ENCODE data around the gene SCARB2.

SCARB2 gene

DNA sequence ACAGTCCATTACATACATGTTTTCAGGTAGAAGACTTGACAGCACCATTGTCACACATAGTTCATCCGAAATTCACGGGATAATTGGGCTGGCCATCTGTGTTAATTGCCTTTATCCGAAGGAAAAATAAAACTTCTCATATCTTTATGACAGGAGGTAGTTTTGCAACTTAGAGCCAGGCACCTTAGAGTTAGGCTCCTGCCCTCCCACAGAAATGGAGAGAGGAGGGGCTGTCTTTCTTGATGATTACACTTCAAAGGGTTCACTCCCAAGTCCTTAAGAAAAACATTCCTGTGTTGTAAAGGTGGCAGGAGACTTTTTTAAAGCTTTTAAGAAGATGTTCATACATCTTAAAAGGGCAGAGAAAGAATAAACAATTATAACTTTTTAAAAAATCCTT, 10.5 kb upstream of the SCARB2 start:
- Histone ChIP-seq H3K36me3 (ENCODE audit: control insufficient read depth, insufficient read depth, low read length) (no peaks in the 10 kb centered on the region), H3K27me3 (ENCODE audit: control insufficient read depth, insufficient read depth, low read length) (no peaks in the 10 kb centered on the region), H3K9me3 (ENCODE audit: control insufficient read depth, insufficient read depth, low read length) (peaks cover under 1% of the 10 kb centered on the region), H3K4me3 (ENCODE audit: low read depth, low read length) (no peak overlapping the region), H3K4me1 (ENCODE audit: control insufficient read depth, insufficient read depth, low read length) (no peaks in the 10 kb centered on the region), H3K9ac (ENCODE audit: low read depth, low read length) (no peak overlapping the region)

DNA sequence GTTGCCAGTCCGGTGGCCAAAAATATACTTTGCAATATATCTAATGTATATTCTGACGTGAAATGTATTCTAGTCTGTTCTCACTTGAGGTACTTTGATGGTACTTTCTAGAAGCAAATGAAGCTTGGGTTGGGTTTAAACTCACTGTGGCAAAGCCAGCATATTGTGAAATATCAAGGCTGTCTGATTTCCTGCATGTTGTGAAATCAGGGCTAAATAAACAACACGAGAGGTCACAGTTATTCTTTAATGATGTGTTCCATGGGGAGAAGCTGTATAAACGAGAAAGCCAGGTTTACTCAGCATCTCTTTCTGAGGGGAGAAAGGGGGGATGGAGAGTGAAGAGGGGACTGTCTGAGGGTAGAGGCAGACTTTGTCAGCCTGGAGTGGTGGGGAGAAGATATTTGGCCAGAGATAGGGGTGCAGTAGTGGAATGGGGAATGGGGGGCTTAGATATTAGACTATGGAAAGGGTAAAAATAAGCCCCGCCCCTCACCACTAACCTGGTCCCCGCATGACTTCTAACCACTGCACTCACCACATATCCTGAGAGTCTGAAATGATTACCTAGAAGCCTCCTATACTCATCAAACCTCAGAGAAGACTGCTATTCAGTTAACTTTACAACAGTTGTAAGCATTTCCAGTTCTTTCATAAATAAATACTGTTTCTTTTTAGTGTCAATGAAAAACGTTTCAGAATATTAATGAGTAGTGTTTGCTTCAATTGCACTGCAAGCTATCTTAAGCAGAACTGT, 5.9 kb upstream of the SCARB2 start:
- no peak overlapping the region for H3K4me3 ChIP-seq (ENCODE audit: low read depth, low read length)
- H3K36me3 ChIP-seq (ENCODE audit: control insufficient read depth, insufficient read depth, low read length) = no peaks in the 10 kb centered on the region
- H3K9ac ChIP-seq (ENCODE audit: low read depth, low read length) = no peak overlapping the region
- no peaks in the 10 kb centered on the region for H3K9me3 ChIP-seq (ENCODE audit: control insufficient read depth, insufficient read depth, low read length)
- peaks cover 5% of the 10 kb centered on the region for H3K4me1 ChIP-seq (ENCODE audit: control insufficient read depth, insufficient read depth, low read length)
- H3K27me3 ChIP-seq (ENCODE audit: control insufficient read depth, insufficient read depth, low read length) = peaks cover 2% of the 10 kb centered on the region

DNA sequence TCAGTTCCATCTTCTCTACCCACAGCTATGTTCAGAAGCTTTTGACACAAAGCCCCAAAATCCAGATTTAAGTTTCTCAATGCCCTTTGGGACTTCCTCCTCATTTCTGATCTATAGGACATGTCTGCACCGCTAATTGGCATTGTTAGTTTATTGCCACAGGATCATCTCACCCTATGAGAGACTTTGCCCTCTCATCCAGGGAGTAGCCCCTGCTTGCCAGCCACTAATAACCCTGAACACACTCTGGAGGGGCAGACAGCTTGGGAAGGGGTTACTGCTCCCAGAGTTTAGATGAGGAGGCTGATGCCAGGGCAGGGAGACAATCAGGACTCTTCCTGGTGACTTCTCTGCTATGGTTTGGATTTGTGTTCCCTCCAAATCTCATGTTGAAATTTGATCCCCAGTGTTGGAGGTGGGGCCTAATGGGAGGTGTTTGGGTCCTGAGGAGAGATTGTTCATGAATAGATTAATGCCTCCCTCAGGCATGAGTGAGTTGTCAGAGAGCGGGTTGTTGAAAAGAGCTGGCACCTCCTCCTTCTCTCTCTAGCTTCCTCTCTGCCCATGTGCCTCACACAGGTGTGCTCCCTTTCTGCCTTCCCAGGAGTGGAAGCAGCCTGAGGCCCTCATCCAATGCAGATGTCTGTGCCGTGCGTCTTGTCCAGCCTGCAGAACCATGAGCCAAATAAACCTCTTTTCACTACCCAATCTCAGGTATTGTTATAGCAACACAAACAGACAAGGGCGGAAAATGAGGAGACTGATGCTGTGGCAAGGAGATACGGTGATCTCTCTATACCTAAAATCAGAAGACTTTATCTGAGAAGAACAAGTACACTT, 3.6 kb upstream of the SCARB2 start:
- no peak overlapping the region for H3K4me3 ChIP-seq (ENCODE audit: low read depth, low read length)
- peaks cover 13% of the 10 kb centered on the region for H3K4me1 ChIP-seq (ENCODE audit: control insufficient read depth, insufficient read depth, low read length)
- H3K36me3 ChIP-seq (ENCODE audit: control insufficient read depth, insufficient read depth, low read length) = no peaks in the 10 kb centered on the region
- peaks cover 2% of the 10 kb centered on the region for H3K27me3 ChIP-seq (ENCODE audit: control insufficient read depth, insufficient read depth, low read length)
- H3K9me3 ChIP-seq (ENCODE audit: control insufficient read depth, insufficient read depth, low read length) = no peaks in the 10 kb centered on the region
- H3K9ac ChIP-seq (ENCODE audit: low read depth, low read length) = no peak overlapping the region

DNA sequence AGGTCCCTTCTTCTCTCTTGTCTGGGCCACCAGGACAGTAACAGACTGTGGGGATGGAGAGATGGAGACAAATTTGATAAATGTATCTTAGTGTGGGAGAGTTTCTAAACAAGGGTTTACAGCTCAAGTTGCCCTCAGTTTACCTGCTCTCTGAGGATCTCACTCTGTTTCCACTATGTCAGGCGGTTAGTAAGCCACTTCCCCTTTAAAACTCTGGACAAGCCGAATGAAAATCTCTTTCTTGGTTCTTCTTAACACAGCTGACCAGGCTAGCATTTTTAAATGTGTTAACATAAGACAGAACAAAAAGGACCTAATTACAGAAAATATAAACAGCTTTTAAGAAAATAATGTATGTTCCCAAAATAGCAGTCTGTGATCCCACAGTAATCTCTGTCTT, 2.9 kb upstream of the SCARB2 start:
- Histone ChIP-seq H3K4me3 (ENCODE audit: low read depth, low read length) (no peak overlapping the region), H3K36me3 (ENCODE audit: control insufficient read depth, insufficient read depth, low read length) (no peaks in the 10 kb centered on the region), H3K27me3 (ENCODE audit: control insufficient read depth, insufficient read depth, low read length) (peaks cover 2% of the 10 kb centered on the region), H3K9ac (ENCODE audit: low read depth, low read length) (no peak overlapping the region), H3K9me3 (ENCODE audit: control insufficient read depth, insufficient read depth, low read length) (no peaks in the 10 kb centered on the region), H3K4me1 (ENCODE audit: control insufficient read depth, insufficient read depth, low read length) (peaks cover 13% of the 10 kb centered on the region)

DNA sequence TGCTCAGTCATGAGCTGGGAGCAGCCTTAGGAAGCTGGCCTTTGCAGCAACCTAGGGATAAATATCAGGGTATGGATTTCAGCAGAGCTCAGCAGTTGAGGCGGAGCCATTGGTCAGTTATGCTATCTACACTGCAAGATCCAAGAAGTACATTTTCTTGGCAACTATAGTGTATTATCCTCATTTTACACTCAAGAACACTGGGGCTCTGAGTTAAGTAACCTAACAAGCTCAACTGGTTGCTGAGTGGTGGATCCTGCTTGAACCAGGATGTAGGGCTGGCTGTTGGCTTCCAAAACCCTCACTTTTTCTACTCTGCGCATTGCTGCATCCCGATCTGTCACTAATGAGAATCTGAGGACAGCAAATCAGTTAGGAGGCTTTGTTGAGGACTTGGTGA, 1.5 kb upstream of the SCARB2 start:
- no peaks in the 10 kb centered on the region for H3K9me3 ChIP-seq (ENCODE audit: control insufficient read depth, insufficient read depth, low read length)
- peaks cover 13% of the 10 kb centered on the region for H3K4me1 ChIP-seq (ENCODE audit: control insufficient read depth, insufficient read depth, low read length)
- H3K9ac ChIP-seq (ENCODE audit: low read depth, low read length) = no peak overlapping the region
- no peaks in the 10 kb centered on the region for H3K36me3 ChIP-seq (ENCODE audit: control insufficient read depth, insufficient read depth, low read length)
- H3K27me3 ChIP-seq (ENCODE audit: control insufficient read depth, insufficient read depth, low read length) = peaks cover 2% of the 10 kb centered on the region
- H3K4me3 ChIP-seq (ENCODE audit: low read depth, low read length) = no peak overlapping the region

DNA sequence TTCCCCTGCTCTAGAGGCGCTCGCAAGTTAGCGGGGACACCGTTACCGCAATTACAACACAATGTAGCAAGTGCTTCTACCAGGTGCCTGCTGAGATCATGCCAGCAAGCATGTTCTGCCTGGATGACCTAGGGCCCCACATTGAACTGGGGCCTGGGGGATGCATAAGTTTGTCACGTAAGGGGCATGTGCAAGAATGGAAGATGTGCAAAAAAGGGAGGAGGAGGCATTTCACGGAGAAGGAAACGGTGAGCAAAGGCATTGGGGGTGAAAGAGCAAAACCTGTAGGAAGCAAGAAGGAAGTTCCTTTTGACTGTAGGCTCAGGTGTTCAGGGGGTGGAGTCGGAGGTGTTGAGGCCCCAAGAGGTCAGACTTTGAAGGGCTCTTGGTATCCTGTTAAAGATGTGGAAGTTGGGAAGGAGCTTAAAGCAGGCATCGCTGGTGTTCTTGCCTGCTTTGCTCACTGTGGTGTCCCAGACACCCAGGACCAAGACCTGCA, 602 bp upstream of the SCARB2 start:
- Histone ChIP-seq H3K4me3 (ENCODE audit: low read depth, low read length) (peak overlapping the region; percentile 77), H3K36me3 (ENCODE audit: control insufficient read depth, insufficient read depth, low read length) (no peaks in the 10 kb centered on the region), H3K27me3 (ENCODE audit: control insufficient read depth, insufficient read depth, low read length) (peaks cover 2% of the 10 kb centered on the region), H3K9ac (ENCODE audit: low read depth, low read length) (peak overlapping the region; percentile 88), H3K9me3 (ENCODE audit: control insufficient read depth, insufficient read depth, low read length) (no peaks in the 10 kb centered on the region), H3K4me1 (ENCODE audit: control insufficient read depth, insufficient read depth, low read length) (peaks cover 13% of the 10 kb centered on the region)

DNA sequence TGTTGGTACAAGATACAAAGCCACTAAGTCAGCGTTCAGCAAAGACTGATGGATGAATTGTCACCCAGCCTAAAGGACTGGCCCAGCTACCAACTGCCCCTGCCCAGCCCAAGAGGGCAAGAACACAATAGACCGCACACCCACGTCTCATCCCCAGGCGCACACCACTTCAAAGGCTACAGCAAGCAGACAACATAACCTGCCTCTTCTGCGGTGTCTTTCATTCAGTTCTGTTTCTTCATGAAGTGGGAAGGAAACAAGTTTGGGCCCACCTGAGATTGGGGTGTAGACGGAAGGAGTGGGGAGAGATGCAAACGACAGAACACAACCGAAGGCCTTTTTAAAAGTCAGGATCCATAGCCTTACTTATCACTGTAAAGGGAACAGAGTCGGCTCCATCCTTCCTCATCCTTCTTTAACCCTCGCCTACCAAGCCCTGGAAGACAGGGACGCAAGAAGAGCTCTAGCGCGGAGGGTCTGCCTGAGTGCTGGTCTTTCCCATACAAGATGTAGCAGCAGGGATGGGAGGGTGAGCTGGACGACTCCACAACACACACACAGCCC, 691 bp downstream of the SCARB2 start:
- H3K9ac ChIP-seq (ENCODE audit: low read depth, low read length) = peak overlapping the region; percentile 57
- peaks cover 2% of the 10 kb centered on the region for H3K27me3 ChIP-seq (ENCODE audit: control insufficient read depth, insufficient read depth, low read length)
- H3K4me1 ChIP-seq (ENCODE audit: control insufficient read depth, insufficient read depth, low read length) = peaks cover 16% of the 10 kb centered on the region
- no peaks in the 10 kb centered on the region for H3K9me3 ChIP-seq (ENCODE audit: control insufficient read depth, insufficient read depth, low read length)
- H3K36me3 ChIP-seq (ENCODE audit: control insufficient read depth, insufficient read depth, low read length) = no peaks in the 10 kb centered on the region
- H3K4me3 ChIP-seq (ENCODE audit: low read depth, low read length) = peak overlapping the region; percentile 77

DNA sequence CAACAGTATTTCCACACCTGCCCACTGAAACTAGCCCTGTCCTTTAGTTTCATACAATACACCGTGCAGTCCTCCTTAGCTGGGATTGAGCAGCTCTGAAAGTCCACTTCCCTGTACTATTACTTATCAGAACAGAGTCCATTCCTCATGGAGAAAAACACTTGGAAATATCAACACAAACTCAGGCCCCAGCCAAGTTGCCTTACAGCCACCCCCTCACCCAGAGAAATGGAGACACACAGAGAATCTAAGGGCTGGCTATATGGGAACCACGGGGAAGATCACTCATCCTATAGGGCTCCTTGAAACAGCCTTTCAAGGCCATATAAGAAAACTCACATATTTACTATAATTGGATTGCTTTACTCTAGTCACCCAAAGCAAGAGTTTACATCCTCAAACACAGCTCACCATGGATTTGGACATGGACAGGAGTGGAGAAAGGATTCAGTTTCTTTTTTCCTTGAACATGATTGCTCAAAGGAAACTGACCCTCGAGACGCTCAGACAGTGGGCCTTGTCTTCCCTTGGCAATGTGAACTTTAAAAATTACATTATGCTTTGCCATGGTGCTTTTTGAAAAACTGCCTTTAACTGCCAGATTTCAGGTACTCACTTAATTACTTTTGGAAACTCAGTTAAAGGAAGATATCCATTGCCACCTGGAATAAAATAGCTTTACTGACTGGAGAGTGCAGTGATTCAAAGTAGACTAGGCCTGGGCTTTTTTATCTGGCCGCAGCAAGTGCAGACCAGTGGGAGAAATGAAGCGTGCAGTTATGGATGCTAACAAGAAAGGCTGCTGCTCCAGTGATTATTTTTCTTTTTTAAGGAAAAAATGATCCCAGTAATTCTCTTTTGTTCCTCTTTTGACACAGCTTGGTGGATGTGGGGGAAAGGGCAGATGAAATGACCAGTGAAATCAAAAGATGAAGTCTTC, 1.6 kb downstream of the SCARB2 start:
- Histone ChIP-seq H3K4me3 (ENCODE audit: low read depth, low read length) (peak overlapping the region; percentile 77), H3K4me1 (ENCODE audit: control insufficient read depth, insufficient read depth, low read length) (peaks cover 16% of the 10 kb centered on the region)

DNA sequence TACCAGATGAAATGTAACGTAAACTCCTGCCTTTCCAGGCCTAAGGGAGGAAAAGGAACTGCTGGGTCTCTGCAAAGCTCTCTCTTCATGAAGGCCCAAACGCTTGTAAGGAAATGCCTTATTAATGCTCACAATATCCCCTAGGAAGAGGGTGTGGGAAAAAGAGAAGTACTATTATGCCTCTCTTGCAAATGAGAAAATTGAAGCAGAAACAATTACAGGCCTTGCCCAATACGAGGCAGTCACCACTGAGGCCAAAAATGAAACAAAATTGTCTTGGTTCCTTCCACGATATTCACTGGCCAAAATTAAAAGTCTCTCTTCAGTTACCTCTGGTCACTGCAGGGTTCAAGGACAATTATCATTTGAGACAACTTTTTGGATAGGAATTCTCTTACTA, 3.2 kb downstream of the SCARB2 start:
- Histone ChIP-seq H3K9me3 (ENCODE audit: control insufficient read depth, insufficient read depth, low read length) (no peaks in the 10 kb centered on the region), H3K4me3 (ENCODE audit: low read depth, low read length) (no peak overlapping the region), H3K4me1 (ENCODE audit: control insufficient read depth, insufficient read depth, low read length) (peaks cover 16% of the 10 kb centered on the region), H3K27me3 (ENCODE audit: control insufficient read depth, insufficient read depth, low read length) (peaks cover 2% of the 10 kb centered on the region), H3K36me3 (ENCODE audit: control insufficient read depth, insufficient read depth, low read length) (no peaks in the 10 kb centered on the region), H3K9ac (ENCODE audit: low read depth, low read length) (no peak overlapping the region)

More for the DNA sequence above, 1.6 kb downstream of the SCARB2 start:
- no peaks in the 10 kb centered on the region for H3K36me3 ChIP-seq (ENCODE audit: control insufficient read depth, insufficient read depth, low read length)
- no peak overlapping the region for H3K9ac ChIP-seq (ENCODE audit: low read depth, low read length)
- peaks cover 2% of the 10 kb centered on the region for H3K27me3 ChIP-seq (ENCODE audit: control insufficient read depth, insufficient read depth, low read length)
- no peaks in the 10 kb centered on the region for H3K9me3 ChIP-seq (ENCODE audit: control insufficient read depth, insufficient read depth, low read length)

DNA sequence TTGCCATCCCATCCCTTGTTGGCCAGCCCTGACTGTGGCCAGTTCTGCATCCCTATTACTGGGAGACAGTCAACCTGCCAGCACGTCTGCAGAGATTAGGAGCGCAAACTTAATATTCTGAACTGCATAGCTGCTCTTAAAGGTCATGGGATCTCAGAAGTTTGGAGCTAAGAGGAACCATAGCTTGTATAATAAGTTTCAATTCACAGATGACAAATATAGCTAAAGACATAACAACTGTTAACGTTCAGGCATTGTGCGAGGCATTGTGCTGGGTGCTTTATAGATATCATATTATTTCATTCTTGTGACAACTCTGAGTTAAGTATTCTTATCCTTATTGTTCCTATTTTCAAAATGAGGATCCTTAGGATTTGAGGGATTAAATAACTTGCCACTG, 3.7 kb downstream of the SCARB2 start:
- Histone ChIP-seq H3K27me3 (ENCODE audit: control insufficient read depth, insufficient read depth, low read length) (peaks cover 2% of the 10 kb centered on the region), H3K9ac (ENCODE audit: low read depth, low read length) (no peak overlapping the region), H3K9me3 (ENCODE audit: control insufficient read depth, insufficient read depth, low read length) (no peaks in the 10 kb centered on the region), H3K4me3 (ENCODE audit: low read depth, low read length) (no peak overlapping the region), H3K4me1 (ENCODE audit: control insufficient read depth, insufficient read depth, low read length) (peaks cover 15% of the 10 kb centered on the region), H3K36me3 (ENCODE audit: control insufficient read depth, insufficient read depth, low read length) (no peaks in the 10 kb centered on the region)

All from iPS-15b (cell line).